Activated naive CD8-positive, alpha-beta T cell treated with anti-CD3 and anti-CD28 coated beads, Interleukin-2, amount 50 U/mL, for 24 hours (primary cell): ENCODE measurements around the gene CYBRD1.

Source experiments
- ATAC-seq: fragments of 150-1000 bp; cut with Tn5 transposase; one replicate; pipeline ENCODE4 v1.10.0; 2021
- DNase-seq: peaks from one replicate; pipeline ENCODE4 v3.0.0; 2021
- H3K27ac Mint-ChIP-seq: one replicate; pipeline ENCODE4 v1.8.0; 2021; ENCODE audit warnings: mild to moderate bottlenecking, mixed read lengths
- H3K27me3 Mint-ChIP-seq: one replicate; pipeline ENCODE4 v1.8.0; 2021; ENCODE audit warnings: mixed read lengths
- H3K36me3 Mint-ChIP-seq: one replicate; pipeline ENCODE4 v1.8.0; 2021; ENCODE audit warnings: low read depth, mixed read lengths
- H3K4me1 Mint-ChIP-seq: one replicate; pipeline ENCODE4 v1.8.0; 2021; ENCODE audit warnings: mixed read lengths
- H3K4me3 Mint-ChIP-seq: one replicate; pipeline ENCODE4 v1.8.0; 2021; ENCODE audit warnings: mild to moderate bottlenecking, moderate library complexity, mixed read lengths
- H3K9me3 Mint-ChIP-seq: one replicate; pipeline ENCODE4 v1.8.0; 2021; ENCODE audit warnings: mixed read lengths

CYBRD1 gene

DNA sequence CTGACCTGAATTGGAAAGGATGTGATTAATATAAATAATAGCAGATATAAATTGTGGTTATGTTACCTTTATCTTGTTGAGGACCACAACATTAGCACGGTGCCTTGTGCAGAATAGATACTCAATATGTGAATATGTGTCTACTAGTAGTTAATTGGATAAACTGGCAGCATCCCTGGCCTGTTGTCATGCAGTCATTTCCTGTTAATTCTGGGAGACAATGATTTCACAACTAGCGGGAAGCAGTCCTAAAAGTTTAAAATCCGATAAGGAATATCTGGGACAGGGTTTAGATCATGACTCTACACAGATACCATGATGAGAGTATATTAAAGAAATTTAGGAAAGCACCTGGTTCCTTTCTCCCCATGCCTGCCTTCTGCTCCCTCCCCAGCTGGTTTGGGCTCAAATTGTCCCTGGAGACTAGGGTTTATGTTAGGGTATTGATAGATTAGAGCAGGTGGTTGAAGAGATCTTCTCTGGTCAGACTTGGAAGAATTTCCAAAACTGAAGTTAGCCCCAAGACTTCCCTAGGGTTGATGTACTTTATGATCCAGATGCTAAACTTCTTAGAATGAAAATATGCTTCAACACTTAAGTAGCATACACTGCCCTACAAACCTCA is 32.8 kb downstream of the CYBRD1 start:
- H3K27me3 Mint-ChIP-seq: no peaks in the 10 kb centered on the region
- no peaks in the 10 kb centered on the region for H3K4me1 Mint-ChIP-seq
- no peak overlapping the region for H3K4me3 Mint-ChIP-seq
- ATAC-seq: no peak
- H3K27ac Mint-ChIP-seq: no peak overlapping the region
- no peaks in the 10 kb centered on the region for H3K9me3 Mint-ChIP-seq
- H3K36me3 Mint-ChIP-seq: no peaks in the 10 kb centered on the region
- DNase-seq: no peak

DNA sequence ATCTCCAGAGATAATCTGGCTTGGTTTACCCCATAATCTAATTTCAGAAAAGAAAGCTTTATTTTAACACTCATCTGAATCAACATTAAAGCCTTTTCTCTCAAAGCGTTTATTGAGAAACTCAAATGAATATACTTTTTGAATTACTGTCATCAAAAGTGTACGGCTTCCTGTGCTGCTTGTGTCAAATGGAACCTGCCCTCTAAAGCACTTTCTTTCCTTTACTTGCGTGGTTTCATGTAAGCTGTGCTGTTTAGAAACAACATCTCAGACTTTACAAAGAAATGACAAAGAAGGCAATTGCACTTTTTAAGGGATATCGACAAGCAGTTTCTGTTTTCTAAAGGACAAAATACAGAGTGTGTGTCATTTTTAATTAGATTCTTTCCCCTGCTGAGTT is 35.1 kb downstream of the CYBRD1 start:
- Mint-ChIP-seq H3K4me1 (no peaks in the 10 kb centered on the region), H3K36me3 (no peaks in the 10 kb centered on the region), H3K9me3 (no peaks in the 10 kb centered on the region), H3K27me3 (no peaks in the 10 kb centered on the region), H3K4me3 (no peak overlapping the region), H3K27ac (no peak overlapping the region)
- no peak for ATAC-seq
- no peak for DNase-seq

DNA sequence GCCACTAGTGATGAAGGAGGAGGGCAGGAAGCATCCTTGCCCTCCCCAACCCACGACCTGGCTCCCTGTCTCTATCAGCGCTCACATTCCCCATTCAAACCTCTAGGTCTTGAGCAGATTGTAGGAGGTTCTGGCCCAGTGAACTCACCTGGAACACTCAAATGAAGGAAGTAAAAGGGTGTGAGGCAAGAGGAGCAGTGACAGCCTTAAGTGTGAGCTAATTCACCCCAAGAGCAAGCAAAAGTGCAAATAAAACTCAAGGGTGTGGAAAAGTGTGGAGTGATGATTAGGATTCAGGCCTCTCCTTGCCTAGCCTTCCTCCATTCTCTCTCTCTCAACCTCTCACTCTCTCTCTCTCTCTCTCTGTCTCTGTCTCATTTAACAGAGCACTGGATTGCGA is 41.0 kb downstream of the CYBRD1 start:
- DNase-seq (no peak), ATAC-seq (no peak)
- no peak overlapping the region for H3K4me3 Mint-ChIP-seq
- H3K9me3 Mint-ChIP-seq: no peaks in the 10 kb centered on the region
- H3K27ac Mint-ChIP-seq: no peak overlapping the region
- H3K27me3 Mint-ChIP-seq: no peaks in the 10 kb centered on the region
- H3K36me3 Mint-ChIP-seq: no peaks in the 10 kb centered on the region
- no peaks in the 10 kb centered on the region for H3K4me1 Mint-ChIP-seq

DNA sequence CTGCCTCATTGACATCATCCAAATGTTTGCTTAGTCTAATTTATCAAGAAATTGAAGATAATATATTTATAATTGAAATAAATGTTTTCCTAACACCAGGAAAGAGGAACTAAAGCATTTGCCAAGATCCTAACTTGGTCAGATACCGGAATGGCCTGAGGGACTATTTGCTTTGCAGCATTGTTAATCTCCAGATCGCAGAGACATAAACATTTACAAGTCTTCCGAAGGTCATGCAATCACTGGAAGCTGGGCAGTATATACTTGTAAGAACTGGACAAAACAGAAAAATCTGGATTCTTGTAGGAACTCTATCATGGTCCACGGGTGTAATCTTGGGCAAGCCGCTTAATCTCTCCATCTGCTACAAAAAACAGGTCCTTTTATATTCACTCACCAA is 42.2 kb downstream of the CYBRD1 start:
- Mint-ChIP-seq H3K4me1 (no peaks in the 10 kb centered on the region), H3K9me3 (no peaks in the 10 kb centered on the region), H3K27me3 (no peaks in the 10 kb centered on the region), H3K36me3 (no peaks in the 10 kb centered on the region), H3K27ac (no peak overlapping the region), H3K4me3 (no peak overlapping the region)
- DNase-seq (no peak), ATAC-seq (no peak)

DNA sequence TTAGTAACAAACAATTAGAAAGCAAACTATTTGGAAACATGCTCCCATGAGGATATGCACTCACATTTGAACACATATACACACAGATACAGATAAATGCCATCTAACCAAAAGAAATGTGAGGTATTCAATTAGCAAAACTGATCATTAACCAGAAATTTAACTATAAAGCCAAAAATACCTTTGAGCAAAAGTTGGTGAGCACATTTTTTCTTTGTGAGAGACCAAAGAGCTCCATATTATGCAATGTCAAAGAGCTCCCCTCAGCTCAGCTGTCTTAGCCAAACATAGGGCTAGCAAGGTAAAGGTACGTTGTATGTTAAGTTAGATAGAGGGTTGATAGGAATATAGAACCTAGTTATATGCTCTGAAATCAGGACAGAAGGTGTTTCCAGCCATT is 43.8 kb downstream of the CYBRD1 start:
- H3K36me3 Mint-ChIP-seq: no peaks in the 10 kb centered on the region
- no peak overlapping the region for H3K4me3 Mint-ChIP-seq
- ATAC-seq: no peak
- DNase-seq: no peak
- H3K27ac Mint-ChIP-seq: no peak overlapping the region
- no peaks in the 10 kb centered on the region for H3K4me1 Mint-ChIP-seq
- no peaks in the 10 kb centered on the region for H3K9me3 Mint-ChIP-seq
- H3K27me3 Mint-ChIP-seq: no peaks in the 10 kb centered on the region

DNA sequence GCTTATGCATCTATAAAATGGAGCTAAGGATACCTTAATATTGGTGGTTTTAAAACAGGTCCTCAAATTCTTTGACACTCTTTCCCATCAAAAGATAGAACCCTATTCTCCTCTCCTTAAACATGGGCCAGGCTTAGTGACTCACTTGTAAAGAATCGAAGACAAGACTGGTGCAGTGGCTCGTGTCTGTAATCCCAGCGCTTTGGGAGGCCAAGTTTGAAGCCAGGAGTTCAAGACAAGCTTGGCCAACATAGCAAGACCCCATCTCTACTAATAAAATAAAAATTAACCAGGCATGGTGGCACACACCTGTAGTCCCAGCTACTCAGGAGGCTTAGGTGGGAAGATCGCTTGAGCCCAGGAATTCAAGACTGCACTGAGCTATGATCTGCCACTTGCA is 44.5 kb downstream of the CYBRD1 start:
- H3K4me1 Mint-ChIP-seq: no peaks in the 10 kb centered on the region
- no peaks in the 10 kb centered on the region for H3K27me3 Mint-ChIP-seq
- no peaks in the 10 kb centered on the region for H3K9me3 Mint-ChIP-seq
- no peak for ATAC-seq
- H3K36me3 Mint-ChIP-seq: no peaks in the 10 kb centered on the region
- no peak for DNase-seq
- H3K27ac Mint-ChIP-seq: no peak overlapping the region
- no peak overlapping the region for H3K4me3 Mint-ChIP-seq

DNA sequence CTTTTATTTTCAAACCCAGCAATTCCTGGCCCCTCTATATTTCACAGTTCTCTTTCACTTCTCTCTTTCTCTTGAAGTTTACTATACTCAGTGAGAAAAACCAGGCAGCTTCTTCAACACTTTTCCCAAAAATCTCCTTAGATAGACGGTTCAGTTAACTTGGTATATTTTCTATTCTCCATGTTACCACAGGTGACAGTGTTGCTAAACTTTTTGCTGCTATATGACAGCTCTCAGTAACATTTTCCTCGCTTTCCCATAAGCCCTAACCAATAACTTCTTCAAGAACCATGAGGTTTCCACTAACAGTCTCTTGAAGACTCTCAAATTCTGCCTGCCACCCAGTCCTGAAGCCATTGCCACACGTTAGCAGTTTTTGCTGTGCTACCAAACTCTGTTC is 45.8 kb downstream of the CYBRD1 start:
- DNase-seq: no peak
- no peaks in the 10 kb centered on the region for H3K36me3 Mint-ChIP-seq
- no peak overlapping the region for H3K4me3 Mint-ChIP-seq
- no peak overlapping the region for H3K27ac Mint-ChIP-seq
- H3K4me1 Mint-ChIP-seq: no peaks in the 10 kb centered on the region
- ATAC-seq: no peak
- no peaks in the 10 kb centered on the region for H3K9me3 Mint-ChIP-seq
- no peaks in the 10 kb centered on the region for H3K27me3 Mint-ChIP-seq

DNA sequence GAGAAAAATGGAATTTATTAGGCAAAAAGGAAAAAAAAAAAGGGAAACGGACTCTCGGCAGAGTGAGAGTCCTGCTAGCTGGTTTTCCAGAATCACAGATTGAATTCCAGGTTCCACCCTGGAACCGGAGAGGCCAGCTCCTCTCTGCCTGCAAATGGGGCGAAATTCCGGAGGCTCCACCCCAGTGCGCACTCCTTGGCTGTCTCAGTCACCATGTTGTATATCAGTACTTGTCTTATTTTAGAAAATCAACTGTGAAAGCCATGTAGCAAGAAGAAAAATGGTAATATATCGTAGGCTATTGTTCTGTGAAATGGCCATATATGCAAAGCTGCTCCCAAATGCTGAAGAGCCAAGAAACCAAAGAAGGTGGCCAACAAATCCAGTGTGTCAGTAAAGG is 49.4 kb downstream of the CYBRD1 start:
- no peak for ATAC-seq

DNA sequence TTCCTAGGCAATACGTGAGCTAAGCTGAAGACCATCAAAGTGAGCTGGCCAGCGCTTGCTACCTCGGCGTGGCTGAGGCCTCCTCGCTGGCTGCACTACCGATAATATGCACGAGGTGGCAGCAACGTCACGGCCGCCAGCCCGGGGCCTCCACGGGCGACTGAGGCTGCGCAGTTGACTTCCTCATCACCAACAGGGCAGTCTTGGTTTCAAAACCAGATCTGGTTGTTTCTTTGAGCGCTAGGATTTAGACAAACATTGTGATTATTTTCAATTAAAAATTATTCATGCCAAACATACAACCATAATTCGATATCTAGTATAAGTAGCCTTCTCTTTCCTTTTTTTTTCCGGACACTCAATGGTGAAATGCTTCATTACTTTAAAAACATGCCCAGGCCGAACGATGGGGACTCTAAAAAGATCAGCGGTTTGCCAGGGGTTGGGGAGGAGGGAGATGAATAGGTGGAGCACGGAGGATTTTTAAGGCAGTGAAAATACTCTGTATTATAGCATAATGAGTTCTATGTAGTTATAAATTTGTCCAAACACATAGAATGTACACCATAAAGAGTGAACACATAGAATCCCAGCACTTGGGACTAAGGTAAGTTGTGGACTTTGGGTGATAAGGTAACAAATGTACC is 52.0 kb downstream of the CYBRD1 start:
- no peaks in the 10 kb centered on the region for H3K36me3 Mint-ChIP-seq
- ATAC-seq (peak; percentile 96), DNase-seq (peak; percentile 88)
- H3K4me3 Mint-ChIP-seq: no peak overlapping the region
- peaks cover 2% of the 10 kb centered on the region for H3K27me3 Mint-ChIP-seq
- H3K4me1 Mint-ChIP-seq: peaks cover 4% of the 10 kb centered on the region
- peak overlapping the region; percentile 49 for H3K27ac Mint-ChIP-seq
- peaks cover 4% of the 10 kb centered on the region for H3K9me3 Mint-ChIP-seq

More for the DNA sequence above, 49.4 kb downstream of the CYBRD1 start:
- H3K36me3 Mint-ChIP-seq: no peaks in the 10 kb centered on the region
- H3K4me3 Mint-ChIP-seq: no peak overlapping the region
- peaks cover 4% of the 10 kb centered on the region for H3K9me3 Mint-ChIP-seq
- no peak for DNase-seq
- H3K27me3 Mint-ChIP-seq: peaks cover 2% of the 10 kb centered on the region
- H3K4me1 Mint-ChIP-seq: peaks cover 4% of the 10 kb centered on the region
- no peak overlapping the region for H3K27ac Mint-ChIP-seq

DNA sequence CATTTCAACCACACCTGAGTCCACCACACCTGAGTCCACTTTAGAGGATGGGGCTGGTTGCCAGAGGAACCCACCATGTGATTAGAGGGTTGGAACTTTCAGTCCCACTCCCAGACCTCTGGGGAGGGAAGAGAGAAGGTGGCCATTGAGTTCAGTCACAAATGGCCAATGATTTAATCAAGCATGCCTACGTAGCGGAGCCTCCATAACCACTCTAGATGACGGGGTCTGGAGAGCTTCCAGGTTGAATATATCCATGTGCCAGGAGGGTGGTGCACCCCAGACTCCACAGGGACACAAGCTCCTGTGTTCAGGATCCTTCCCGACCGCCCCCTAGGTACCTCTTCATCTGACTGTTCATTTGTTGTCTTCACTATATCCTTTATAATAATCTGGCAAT is 53.3 kb downstream of the CYBRD1 start:
- Mint-ChIP-seq H3K27me3 (peaks cover 3% of the 10 kb centered on the region), H3K9me3 (peaks cover 4% of the 10 kb centered on the region), H3K4me3 (no peak overlapping the region), H3K27ac (no peak overlapping the region), H3K36me3 (no peaks in the 10 kb centered on the region), H3K4me1 (peaks cover 4% of the 10 kb centered on the region)
- ATAC-seq (no peak), DNase-seq (no peak)

DNA sequence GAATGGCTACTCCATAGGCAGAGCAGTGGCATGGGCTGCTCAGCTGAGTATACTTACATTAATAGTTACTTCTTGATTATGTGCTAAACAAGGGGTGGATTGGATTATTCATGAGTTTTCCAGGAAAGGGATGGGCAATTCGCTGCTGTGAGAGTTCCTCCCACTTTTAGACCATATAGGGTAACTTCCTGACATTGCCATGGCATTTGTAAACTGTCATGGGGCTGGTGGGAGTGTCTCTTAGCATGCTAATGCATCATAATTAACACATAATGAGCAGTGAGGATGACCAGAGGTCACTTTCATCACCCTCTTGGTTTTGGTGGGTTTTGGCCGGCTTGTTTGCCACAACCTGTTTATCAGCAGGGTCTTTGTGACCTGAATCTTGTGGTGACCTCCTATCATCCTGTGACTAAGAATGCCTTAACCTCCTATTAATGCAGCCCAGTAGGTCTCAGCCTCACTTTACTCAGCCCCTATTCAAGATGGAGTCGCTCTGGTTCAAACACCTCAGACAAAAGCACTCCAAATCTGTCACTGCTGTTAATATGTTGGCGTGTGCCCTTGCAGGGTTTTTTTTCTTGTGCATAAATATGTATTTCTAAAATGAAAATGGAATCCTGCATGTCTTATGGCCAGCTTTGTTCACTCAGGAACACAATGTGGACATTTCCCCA is 56.0 kb downstream of the CYBRD1 start:
- Mint-ChIP-seq H3K4me3 (no peak overlapping the region), H3K36me3 (no peaks in the 10 kb centered on the region), H3K9me3 (peaks cover 4% of the 10 kb centered on the region), H3K4me1 (peaks cover 4% of the 10 kb centered on the region), H3K27me3 (peaks cover 6% of the 10 kb centered on the region), H3K27ac (no peak overlapping the region)
- ATAC-seq: no peak
- DNase-seq: no peak

DNA sequence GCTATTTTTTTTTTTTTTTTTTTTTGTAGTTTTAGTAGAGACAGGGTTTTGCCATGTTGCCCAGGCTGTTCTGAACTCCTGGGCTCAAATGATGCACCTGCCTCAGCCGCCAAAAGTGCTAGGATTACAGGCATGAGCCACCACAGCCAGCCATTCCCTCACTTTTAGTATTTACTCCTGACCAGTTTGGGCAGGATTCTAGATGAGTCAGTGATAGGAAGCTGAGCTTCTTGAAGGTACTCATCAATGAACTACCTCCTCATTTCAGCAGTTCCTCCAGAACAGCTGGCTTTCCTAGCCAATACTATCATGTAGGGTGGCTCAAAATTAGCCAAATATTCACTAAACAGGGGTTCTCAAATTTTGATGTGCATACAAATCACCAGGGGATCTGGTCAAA is 57.2 kb downstream of the CYBRD1 start:
- H3K27me3 Mint-ChIP-seq: peaks cover 4% of the 10 kb centered on the region
- ATAC-seq: no peak

DNA sequence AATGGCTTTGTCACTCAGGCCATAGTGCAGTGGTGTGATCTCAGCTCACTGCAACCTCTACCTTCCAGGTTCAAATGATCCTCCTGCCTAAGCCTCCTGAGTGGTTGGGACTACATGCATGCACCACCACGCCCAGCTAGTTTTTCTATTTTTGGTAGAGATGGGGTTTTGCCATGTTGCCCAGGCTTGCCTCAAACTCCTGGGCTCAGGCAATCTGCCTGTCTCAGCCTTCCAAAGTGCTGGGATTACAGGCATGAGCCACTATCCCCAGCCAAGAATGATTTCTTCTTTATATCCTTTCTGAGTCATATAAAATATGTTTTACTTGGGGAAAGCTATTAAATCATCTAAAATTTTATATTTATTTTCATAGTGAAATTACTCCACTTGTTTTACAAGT is 61.3 kb downstream of the CYBRD1 start:
- Mint-ChIP-seq H3K36me3 (no peaks in the 10 kb centered on the region), H3K4me3 (no peak overlapping the region), H3K27me3 (peaks cover 4% of the 10 kb centered on the region), H3K27ac (no peak overlapping the region), H3K9me3 (no peaks in the 10 kb centered on the region), H3K4me1 (no peaks in the 10 kb centered on the region)
- DNase-seq: no peak
- ATAC-seq: no peak

More for the DNA sequence above, 57.2 kb downstream of the CYBRD1 start:
- no peak for DNase-seq
- no peak overlapping the region for H3K4me3 Mint-ChIP-seq
- peaks cover under 1% of the 10 kb centered on the region for H3K9me3 Mint-ChIP-seq
- H3K4me1 Mint-ChIP-seq: peaks cover under 1% of the 10 kb centered on the region
- H3K27ac Mint-ChIP-seq: no peak overlapping the region
- H3K36me3 Mint-ChIP-seq: no peaks in the 10 kb centered on the region

DNA sequence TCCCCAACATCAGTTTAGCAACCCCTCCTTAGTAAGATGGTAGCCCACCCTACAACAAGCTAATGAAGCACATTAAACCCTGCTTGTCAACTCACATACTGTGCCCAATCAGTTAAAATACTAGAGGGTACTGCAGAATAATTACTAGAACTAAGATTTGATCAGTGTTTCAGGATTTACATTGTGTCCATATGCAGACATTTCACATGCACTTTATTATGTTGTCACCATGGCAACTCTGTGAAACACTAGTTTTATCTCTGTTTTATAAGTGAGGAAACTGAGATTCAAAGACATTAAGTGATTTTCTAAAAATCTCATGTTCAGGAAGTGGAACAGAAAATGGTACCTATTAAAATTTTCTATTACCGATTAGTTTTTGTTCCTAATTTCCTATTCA is 61.7 kb downstream of the CYBRD1 start:
- H3K4me1 Mint-ChIP-seq: no peaks in the 10 kb centered on the region
- H3K36me3 Mint-ChIP-seq: no peaks in the 10 kb centered on the region
- no peak overlapping the region for H3K4me3 Mint-ChIP-seq
- DNase-seq (no peak), ATAC-seq (no peak)
- peaks cover 4% of the 10 kb centered on the region for H3K27me3 Mint-ChIP-seq
- no peak overlapping the region for H3K27ac Mint-ChIP-seq
- no peaks in the 10 kb centered on the region for H3K9me3 Mint-ChIP-seq

DNA sequence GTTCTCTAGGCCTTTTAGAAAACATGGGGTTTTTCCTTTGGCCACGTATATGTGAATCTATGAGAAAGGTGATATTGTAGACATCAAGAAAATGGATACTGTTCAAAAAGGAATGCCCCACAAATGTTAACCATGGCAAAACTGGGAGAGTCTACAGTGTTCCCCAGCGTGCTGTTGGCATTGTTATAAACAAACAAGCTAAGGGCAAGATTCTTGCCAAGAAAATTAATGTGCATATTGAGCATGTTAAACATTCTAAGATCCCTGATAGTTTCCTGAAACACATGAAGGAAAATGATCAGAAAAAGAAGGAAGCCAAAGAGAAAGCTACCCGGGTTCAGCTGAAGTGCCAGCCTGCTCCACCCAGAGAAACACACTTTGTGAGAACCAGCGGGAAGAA is 64.9 kb downstream of the CYBRD1 start:
- H3K27ac Mint-ChIP-seq: no peak overlapping the region
- H3K36me3 Mint-ChIP-seq: no peaks in the 10 kb centered on the region
- peaks cover 8% of the 10 kb centered on the region for H3K27me3 Mint-ChIP-seq
- no peak overlapping the region for H3K4me3 Mint-ChIP-seq
- no peaks in the 10 kb centered on the region for H3K9me3 Mint-ChIP-seq
- no peak for ATAC-seq
- no peaks in the 10 kb centered on the region for H3K4me1 Mint-ChIP-seq
- no peak for DNase-seq
